GM18508 (cell line): ENCODE results near the gene IP6K3.

Experiments used
- ATAC-seq: cut with Tn5 transposase; IDR thresholded peaks from one replicate; pipeline ENCODE4 v1.9.1; 2021; ENCODE audit warnings: moderate number of reproducible peaks; ENCODE audit not compliant: insufficient read depth, unreplicated experiment

IP6K3 gene

GRCh38 chr6:33694401-33694931, 52.2 kb downstream of the IP6K3 start:
- no peak for ATAC-seq

DNA sequence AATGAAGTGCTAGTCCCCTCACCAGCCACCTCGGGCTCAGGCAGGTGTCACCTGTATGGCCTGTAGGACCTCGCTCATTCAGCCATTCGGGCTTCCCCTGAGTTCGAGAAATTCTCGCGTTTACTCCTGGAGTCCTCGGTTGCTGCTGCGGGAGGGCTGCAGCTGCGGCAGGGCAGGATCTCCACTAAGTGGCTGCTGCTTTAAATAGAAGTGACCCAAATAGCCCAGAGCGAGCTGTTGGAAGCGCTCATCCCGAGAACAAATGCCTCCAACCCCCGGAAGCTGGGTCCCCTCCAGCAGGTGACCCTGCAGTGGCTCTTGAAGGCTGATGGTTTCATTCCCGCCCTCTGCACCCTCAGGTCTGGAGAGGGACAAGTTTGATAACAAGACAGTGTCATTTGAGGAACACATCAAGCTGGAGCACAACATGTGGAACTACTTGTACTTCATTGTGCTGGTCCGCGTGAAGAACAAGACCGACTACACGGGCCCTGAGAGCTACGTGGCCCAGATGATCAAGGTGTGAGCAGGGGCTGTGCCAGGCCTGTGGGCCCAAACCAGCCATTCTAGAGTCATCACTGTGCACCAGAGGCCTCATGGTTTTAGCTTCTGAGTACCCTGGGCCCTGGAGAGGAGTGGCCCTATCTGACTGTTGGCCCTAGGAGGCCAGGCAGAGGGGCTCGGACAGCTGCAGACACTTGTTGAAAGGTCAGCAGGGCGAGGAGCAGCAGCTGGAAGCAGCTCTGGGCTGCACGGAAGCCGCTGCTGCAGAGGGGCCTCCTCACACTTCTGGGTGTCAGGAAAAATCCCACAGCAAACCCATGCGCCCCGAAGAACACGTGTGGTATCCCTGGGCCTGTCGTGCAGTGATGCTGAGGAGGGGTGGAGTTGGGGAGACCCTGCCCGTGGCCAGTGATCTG, 53.3 kb downstream of the IP6K3 start:
- no peak for ATAC-seq

DNA sequence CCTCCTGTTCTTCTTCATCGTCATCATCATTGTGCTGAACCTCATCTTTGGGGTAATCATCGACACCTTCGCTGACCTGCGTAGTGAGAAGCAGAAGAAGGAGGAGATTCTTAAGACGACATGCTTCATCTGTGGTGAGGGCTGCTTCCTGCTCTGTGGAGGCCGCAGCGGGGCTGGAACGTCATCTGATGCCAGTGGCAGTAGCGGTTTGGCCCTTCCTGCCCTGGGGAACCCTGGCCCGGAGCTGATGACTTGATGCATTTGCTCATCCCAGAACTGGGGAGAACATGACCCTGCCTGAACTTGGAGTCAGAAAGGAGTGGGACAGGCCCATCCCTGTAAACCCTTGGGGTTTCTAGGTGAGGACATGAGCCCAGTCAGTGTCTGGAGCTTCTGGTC, 53.9 kb downstream of the IP6K3 start:
- ATAC-seq = no peak

- ATAC-seq = no peak
These were observed 54.5 kb downstream of the IP6K3 start for GRCh38 chr6:33692078-33692759.

DNA sequence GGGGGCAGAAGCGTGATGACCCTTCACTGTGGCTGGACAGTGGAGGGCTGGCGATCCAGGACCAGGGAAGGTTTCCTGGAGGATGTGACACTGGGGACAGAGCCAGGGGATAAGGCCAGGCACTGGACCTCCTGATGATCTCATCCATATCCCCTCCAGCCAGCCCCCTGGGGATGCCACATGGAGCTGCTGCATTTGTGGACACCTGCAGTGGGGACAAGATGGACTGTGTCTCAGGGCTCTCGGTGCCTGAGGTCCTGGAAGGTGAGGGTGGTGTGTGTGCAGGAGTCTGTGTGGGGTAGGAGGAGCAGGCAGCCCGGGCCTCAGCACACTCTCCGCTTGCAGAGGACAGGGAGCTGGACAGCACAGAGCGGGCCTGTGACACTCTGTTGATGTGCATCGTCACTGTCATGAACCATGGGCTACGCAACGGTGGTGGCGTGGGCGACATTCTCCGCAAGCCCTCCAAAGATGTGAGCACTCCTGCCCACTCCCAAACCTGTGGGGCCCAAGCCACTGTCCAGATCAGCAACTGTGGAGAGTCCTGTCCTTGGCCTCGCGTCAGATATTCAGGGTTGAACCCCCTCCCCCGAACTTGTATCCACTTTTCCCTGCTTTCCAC, 55.1 kb downstream of the IP6K3 start:
- no peak for ATAC-seq

GRCh38 chr6:33690766-33691165, 55.9 kb downstream of the IP6K3 start:
- ATAC-seq = no peak

DNA sequence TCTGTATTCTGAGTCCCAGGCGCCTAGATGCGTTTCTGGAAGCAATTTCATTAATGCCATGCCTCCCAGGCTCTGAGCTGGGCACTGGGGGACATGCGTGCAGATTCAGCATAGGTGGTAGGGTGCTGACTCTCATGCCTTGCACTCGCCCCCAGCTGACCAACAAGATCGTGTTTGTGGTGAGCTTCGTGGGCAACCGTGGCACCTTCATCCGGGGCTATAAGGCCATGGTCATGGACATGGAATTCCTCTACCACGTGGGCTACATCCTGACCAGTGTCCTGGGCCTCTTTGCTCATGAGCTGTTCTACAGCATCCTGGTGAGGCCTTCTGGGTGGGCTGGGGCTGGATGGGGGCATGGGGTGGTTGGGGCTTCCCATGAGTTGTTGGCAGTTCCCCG, 56.8 kb downstream of the IP6K3 start:
- no peak for ATAC-seq

GRCh38 chr6:33689148-33689494, 57.6 kb downstream of the IP6K3 start:
- ATAC-seq = no peak

GRCh38 chr6:33688451-33689147, 58.1 kb downstream of the IP6K3 start:
- ATAC-seq = no peak

- ATAC-seq = no peak
These were observed 58.7 kb downstream of the IP6K3 start for GRCh38 chr6:33688006-33688405.

- ATAC-seq = no peak
These were observed 59.4 kb downstream of the IP6K3 start for GRCh38 chr6:33686981-33687975.

DNA sequence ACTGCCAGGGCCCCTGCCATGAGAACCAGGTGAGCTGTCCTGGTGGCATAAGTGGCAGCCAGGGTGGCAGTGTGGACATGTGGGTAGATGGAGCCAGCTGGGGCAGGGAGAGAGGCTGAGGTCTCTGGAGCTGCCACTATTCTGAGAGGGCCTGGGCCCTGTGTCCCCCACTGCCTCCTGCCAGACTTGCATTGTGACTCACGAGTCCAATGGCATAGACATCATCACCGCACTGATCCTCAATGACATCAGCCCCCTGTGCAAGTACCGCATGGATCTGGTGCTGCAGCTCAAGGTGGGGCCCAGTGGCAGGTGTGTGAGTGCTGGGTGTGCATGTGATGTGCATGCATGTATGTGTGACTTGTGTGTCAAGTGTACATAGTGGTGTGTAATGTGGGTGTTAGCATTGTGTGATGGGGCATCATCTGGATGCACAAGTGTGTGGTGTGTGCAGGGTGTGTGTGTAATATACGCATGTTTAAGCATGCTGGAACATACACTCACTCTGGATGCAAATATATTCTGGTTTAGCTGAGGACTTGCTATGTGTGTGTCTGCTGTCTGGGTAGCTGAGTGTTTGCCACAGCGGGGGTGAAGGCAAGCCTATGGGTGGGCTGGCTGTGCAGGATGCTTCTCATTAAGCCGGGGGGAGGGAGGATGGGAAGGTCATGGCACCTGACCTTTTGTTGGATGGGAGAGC, 60.3 kb downstream of the IP6K3 start:
- ATAC-seq = no peak

GRCh38 chr6:33685411-33686224, 61.1 kb downstream of the IP6K3 start:
- no peak for ATAC-seq

- no peak for ATAC-seq
These were observed 61.7 kb downstream of the IP6K3 start for GRCh38 chr6:33684983-33685382.

DNA sequence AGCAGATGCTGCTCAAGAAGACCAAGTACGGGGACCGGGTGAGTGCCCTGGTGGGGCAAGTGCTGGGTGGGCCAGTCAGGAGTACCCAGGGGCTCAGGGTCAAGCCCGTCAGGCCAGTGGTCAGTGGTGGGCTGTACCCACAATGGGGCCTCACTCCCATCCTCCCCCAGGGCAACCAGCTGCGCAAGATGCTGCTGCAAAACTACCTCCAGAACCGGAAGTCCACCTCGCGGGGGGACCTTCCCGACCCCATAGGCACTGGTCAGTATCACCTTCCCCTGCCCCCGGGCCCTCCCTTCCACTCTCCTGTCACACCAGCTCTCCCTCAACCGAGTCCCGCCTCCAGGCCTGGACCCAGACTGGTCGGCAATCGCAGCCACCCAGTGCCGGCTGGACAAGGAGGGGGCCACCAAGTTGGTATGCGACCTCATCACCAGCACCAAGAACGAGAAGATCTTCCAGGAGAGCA, 62.2 kb downstream of the IP6K3 start:
- no peak for ATAC-seq

- ATAC-seq = no peak
These were observed 62.9 kb downstream of the IP6K3 start for GRCh38 chr6:33683576-33684427.

DNA sequence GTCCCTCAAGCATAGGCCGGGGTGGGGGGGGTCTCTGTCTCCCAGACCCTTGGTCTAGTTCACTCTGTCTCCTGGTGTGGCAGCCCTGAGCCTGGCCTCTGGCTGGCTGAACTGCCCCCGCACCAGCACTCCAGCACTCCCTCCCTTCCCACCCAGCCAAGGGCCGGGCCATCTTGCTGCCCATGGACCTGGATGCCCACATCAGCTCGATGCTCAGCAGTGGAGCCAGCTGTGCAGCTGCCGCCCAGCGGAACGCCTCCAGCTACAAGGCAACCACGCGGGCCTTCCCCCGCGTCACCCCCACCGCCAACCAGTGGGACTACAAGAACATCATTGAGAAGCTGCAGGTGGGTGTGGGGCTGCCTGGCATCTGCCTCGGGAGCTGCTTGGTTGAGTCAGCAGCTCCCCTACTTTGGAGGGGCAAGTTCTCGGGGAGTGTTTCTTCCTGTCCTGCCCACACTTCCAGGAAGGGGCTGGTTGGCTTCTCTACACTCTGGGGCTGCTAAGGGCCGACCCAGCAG, 63.6 kb downstream of the IP6K3 start:
- no peak for ATAC-seq
